Measurements from ENCODE around the gene ZFP36. TPM values are rescaled to one million over a fixed set of nuclear protein-coding genes. Genes with fewer than 3 reads are reported as not detected.

ZFP36 gene
- total RNA-seq, 1 donor from 2014 or later: 4.0 TPM

- no peak overlapping the region for H3K27ac Mint-ChIP-seq (ENCODE audit: unreplicated experiment)
- H3K36me3 Mint-ChIP-seq (ENCODE audit: low read depth): peaks cover 8% of the 10 kb centered on the region
- no peak for DNase-seq (ENCODE audit: low read depth, low spot score)
- H3K9me3 Mint-ChIP-seq: peaks cover 3% of the 10 kb centered on the region
- H3K4me3 Mint-ChIP-seq: peak overlapping the region; percentile 74
- no peak for TF ChIP-seq CTCF (conservative IDR thresholded peaks at IDR 0.05)
- H3K27me3 Mint-ChIP-seq (ENCODE audit: low read depth): peaks cover 9% of the 10 kb centered on the region
- H3K4me1 Mint-ChIP-seq: peaks cover 33% of the 10 kb centered on the region
Measured at GRCh38 chr19:39416152-39417120, 9.8 kb downstream of the ZFP36 start.

- DNase-seq (ENCODE audit: low read depth, low spot score): no peak
- Mint-ChIP-seq H3K27ac (ENCODE audit: unreplicated experiment) (no peak overlapping the region), H3K9me3 (no peaks in the 10 kb centered on the region), H3K4me3 (peak overlapping the region; percentile 70), H3K27me3 (ENCODE audit: low read depth) (no peaks in the 10 kb centered on the region), H3K36me3 (ENCODE audit: low read depth) (peaks cover 4% of the 10 kb centered on the region), H3K4me1 (peaks cover 24% of the 10 kb centered on the region)
- no peak for TF ChIP-seq CTCF (conservative IDR thresholded peaks at IDR 0.05)
Measured at GRCh38 chr19:39417463-39418181, 11.0 kb downstream of the ZFP36 start.

GRCh38 chr19:39419003-39419402, 12.4 kb downstream of the ZFP36 start:
- TF ChIP-seq CTCF (conservative IDR thresholded peaks at IDR 0.05): no peak
- peak overlapping the region; percentile 68 for H3K4me3 Mint-ChIP-seq
- no peak overlapping the region for H3K27ac Mint-ChIP-seq (ENCODE audit: unreplicated experiment)
- DNase-seq (ENCODE audit: low read depth, low spot score): no peak
- peaks cover 20% of the 10 kb centered on the region for H3K4me1 Mint-ChIP-seq
- H3K9me3 Mint-ChIP-seq: no peaks in the 10 kb centered on the region
- H3K36me3 Mint-ChIP-seq (ENCODE audit: low read depth): peaks cover 6% of the 10 kb centered on the region
- no peaks in the 10 kb centered on the region for H3K27me3 Mint-ChIP-seq (ENCODE audit: low read depth)

GRCh38 chr19:39420769-39421168, 14.1 kb downstream of the ZFP36 start:
- no peak for TF ChIP-seq CTCF (conservative IDR thresholded peaks at IDR 0.05)
- H3K27ac Mint-ChIP-seq (ENCODE audit: unreplicated experiment): no peak overlapping the region
- peaks cover 11% of the 10 kb centered on the region for H3K4me1 Mint-ChIP-seq
- peaks cover 9% of the 10 kb centered on the region for H3K36me3 Mint-ChIP-seq (ENCODE audit: low read depth)
- no peaks in the 10 kb centered on the region for H3K27me3 Mint-ChIP-seq (ENCODE audit: low read depth)
- H3K9me3 Mint-ChIP-seq: no peaks in the 10 kb centered on the region
- DNase-seq (ENCODE audit: low read depth, low spot score): no peak
- H3K4me3 Mint-ChIP-seq: no peak overlapping the region

GRCh38 chr19:39422020-39422419, 15.4 kb downstream of the ZFP36 start:
- no peak overlapping the region for H3K27ac Mint-ChIP-seq (ENCODE audit: unreplicated experiment)
- no peak for DNase-seq (ENCODE audit: low read depth, low spot score)
- no peak for TF ChIP-seq CTCF (conservative IDR thresholded peaks at IDR 0.05)
- H3K9me3 Mint-ChIP-seq: no peaks in the 10 kb centered on the region
- H3K27me3 Mint-ChIP-seq (ENCODE audit: low read depth): no peaks in the 10 kb centered on the region
- peaks cover 11% of the 10 kb centered on the region for H3K36me3 Mint-ChIP-seq (ENCODE audit: low read depth)
- H3K4me3 Mint-ChIP-seq: no peak overlapping the region
- peaks cover 21% of the 10 kb centered on the region for H3K4me1 Mint-ChIP-seq

Data from neural crest cell (in vitro differentiated cells).